GM21447 (cell line): ENCODE measurements around the gene ROBO1.

ENCODE experiments used
- ATAC-seq: cut with Tn5 transposase; IDR thresholded peaks from one replicate; pipeline ENCODE4 v1.9.1; 2021; ENCODE audit not compliant: unreplicated experiment

ROBO1 gene

DNA sequence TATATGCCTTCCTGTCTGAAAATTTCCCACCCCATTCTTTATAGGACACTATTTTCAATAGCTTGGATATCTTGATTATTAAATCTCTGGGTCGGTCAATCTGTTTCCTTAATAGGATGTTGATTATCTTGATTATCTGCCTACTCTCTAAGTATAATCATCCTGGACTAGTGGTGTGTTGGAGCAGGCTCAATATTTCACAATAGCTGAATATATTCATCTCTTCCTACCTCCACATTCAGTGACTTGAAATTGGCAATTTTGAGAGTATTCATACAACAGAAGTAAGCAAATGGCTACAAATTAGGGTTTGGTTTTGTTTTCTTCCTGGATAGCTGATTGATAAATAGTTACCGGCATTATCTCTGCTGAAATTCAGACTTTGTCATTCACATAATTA lies 1162.6 kb downstream of the ROBO1 start:
- no peak for ATAC-seq

DNA sequence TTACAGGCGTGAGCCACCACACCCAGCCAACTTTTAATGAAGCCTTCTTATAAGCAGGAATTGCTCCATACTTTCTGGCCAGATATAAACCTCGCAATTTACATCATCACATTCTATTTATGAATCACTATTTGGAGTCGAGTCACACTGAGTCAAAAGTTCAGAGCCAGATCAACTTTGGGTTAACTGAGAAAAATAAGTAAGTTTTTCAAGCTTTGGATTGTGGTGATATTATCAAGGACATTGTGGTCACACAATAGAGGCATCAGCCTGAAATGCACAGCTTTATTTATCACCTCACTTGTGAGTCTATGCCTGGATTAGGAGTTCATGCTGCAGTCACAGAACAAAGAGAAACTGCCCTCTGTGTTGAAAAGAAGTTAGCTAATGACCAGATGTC lies 1163.5 kb downstream of the ROBO1 start:
- no peak for ATAC-seq

DNA sequence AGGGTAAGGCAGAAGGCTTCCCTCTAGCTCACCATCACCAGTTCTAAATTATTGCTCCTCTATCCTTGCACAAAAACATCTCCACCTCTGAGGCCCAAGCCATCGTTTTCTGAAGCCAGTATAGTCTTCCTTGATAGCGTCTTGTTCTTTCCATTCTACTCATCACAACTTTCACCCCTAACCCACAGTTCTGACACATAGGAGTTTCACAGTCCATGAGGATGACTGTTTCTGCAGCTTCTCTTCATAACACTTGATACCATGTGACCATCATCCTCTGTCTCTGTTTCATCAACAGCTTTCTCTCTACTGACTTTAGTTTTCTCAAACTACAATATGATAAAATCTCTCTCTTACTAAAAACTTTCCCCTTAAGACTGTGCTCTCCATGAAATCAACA lies 1166.5 kb downstream of the ROBO1 start:
- ATAC-seq, result no peak

DNA sequence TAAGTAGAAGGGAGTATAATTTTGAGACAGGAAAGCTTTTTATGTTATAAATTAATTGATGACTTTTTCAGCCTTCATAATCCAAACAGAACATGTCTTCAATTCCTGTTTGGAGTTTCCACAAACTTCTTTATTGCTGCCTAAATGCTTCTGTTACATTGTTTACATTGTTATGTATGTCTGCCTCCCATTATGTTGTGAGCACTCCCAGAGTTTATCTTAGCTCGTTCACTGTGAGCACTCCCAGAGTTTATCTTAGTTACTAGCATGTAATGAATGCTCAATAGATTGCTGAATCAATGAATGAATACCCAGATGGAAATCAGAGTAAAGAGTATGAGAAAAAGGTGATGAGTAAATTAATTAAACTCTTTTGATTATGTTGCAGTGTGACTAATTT lies 1178.0 kb downstream of the ROBO1 start:
- ATAC-seq, result no peak

DNA sequence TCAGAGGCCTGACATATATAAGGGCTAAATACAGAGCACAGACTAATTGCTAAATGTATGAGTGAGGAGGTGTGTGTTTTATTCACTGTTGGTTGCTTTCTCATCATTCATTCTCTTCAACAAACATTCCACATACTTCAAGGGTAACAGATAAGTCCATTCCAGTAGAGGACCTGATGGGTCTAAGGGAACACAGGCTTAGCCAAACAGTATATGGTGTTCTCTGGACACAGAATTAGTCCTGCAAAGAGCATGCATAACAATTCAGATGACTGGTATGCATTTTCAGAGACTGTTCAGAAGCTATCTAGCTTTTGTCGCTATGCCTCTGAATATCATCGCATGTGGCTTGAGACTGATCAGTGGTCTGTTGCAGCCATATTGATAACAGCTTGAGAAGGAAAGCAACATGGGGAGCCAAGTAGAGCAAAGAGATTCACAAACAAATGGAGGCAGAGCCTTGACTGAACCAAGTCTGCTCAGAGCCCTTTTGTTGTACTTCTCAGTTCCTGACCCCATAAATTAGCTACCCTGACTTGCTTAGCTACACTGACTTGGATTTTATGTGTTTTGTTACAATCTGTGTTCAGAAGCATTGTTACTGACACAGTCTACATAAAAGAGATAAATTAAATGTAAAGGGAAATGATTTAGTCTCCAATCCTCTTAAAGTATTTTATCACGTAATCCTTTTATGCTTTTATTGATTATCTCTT lies 1178.7 kb downstream of the ROBO1 start:
- no peak for ATAC-seq

DNA sequence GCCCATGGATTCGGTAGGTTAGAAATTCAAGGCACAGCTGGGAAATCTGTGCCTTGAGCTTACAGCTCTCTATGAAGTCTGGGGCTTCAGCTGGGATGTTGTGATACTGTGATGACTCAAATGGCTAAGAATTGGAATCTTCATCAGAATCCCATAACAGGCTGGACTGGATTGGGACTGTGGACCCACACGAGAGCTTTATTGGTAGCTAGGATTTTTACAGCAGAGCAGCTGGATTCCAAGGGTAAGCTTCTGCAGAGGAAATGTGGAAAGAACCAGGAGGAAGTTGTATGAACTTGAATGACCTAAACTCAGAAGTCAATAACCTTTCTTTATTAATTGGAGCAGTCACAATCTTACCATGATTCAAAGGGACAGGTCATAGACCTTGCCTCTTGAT lies 1187.1 kb downstream of the ROBO1 start:
- ATAC-seq, result no peak

DNA sequence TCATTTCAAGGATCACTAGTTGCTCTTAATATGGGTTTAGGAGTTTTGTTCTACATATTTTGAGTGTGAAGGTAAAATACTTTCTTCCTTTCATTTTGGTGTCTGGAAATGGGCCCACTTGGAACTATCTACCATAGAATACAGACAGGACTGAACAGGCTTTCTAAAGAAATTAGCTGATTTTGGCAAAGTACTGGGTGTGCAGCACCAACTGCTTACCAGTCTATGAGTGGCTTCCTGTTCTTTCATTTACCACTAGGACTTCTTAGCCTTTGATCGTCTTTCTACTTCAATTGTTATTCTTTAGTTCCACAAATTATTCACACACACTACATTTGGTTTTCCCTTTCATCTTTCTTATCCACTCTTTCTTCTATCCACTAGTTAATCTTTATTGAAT lies 1196.3 kb downstream of the ROBO1 start:
- ATAC-seq, result no peak

DNA sequence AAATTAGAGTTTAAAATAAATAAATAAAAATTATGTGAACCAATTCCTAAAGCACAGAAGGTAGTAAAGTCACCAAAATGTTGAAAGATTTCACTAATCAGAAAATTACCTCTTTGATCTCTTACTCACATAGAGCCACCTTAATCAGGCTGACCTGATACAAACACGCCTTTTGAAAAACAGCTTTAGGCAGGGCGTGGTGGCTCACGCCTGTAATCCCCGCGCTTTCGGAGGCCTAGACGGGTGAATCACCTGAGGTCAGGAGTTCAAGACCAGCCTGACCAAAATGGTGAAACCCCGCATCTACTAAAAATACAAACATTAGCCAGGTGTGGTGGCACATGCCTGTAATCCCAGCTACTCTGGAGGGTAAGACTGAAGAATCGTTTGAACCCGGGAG lies 1197.3 kb downstream of the ROBO1 start:
- no peak for ATAC-seq

DNA sequence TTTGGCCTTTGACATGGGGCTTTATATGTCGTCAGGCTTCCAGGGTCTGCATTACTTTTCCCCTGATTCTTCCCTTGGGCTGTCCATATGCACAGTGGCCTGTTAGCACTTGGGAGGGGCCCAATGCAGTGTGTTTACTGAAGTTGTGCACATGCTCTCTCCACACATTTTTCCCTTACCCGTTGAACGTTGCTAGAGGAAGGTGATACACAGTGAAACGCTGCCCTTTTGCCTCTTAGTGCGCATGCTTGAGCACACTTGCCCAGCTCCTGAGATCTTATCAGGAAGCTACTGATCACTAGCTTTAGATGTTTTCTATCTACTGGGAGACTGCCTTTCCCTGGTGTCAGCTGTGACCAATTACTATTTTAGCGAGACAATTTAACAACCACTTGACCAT lies 1198.0 kb downstream of the ROBO1 start:
- ATAC-seq, result no peak

DNA sequence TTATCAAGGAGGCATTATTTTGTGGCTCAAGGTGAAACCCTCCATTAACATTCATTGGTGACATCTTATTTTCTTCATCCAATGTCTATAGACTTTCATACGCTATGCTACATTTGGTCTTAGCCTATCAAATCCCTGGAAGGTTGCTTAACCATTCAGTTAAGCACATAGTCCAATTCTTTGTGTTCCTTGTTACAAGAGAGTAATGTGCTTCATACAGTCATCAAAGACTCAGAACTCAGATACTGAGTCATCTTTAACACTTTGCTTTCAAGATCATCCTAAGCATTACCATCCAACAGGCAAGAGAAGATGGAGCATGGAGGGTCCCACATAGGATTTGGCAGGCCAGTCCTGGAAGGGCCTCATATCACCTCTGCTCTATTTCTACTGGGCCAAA lies 1202.1 kb downstream of the ROBO1 start:
- no peak for ATAC-seq

DNA sequence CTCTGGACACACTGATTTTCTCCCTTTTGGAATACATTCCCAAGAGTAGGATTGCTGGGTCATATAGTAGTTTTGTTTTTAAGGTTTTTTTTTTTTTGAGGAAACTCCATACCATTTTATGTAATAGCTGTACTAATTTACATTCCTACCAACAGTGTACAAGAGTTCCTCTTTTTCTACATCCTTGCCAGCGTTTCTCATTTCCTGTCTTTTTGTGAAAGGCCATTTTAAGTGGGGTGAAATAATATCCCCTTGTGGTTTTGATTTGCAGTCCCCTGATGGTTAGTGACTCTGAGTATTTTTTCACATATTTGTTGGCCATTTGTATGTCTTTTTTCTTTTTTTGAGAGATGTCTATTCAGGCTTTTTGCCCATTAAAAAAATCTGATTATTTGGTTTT lies 1205.5 kb downstream of the ROBO1 start:
- ATAC-seq, result no peak
